ENCODE results near the gene SLC25A43. TPM values are rescaled to one million over a fixed set of nuclear protein-coding genes. Genes with fewer than 3 reads are reported as not detected.

The SLC25A43 gene
- polyA plus RNA-seq, 2 of the 4 experiments (the other 2 are of a cell fraction), result 27.4 to 31.2 TPM

Small RNA genes lying within 50 kb of the gene (small RNA-seq; reads per million reads assigned to genes)
- 0.97 to 73.5 (median 3.3) reads per million in 6 experiments for gene RNU1-67P
- gene RNY3P16, result 0 reads per million in 6 experiments

Other genes starting within 250 kb of the SLC25A43 start
- gene PGRMC1, start 163.1 kb upstream of the SLC25A43 start, polyA plus RNA-seq (2011; rRNA removed), result 118 and 163 TPM in 2 replicates
- 140 to 159 TPM (median 151 TPM) in 3 replicates for gene PGRMC1, start 163.1 kb upstream of the SLC25A43 start, polyA plus RNA-seq (2017; fragmentation: RNase III; extraction: RNeasy Plus Mini Kit Qiagen cat#74134 plus additional on column Dnase treatment)
- gene SLC25A5, start 69.1 kb downstream of the SLC25A43 start, polyA plus RNA-seq (2011; rRNA removed), result 739 and 750 TPM in 2 replicates
- 604 to 638 TPM (median 625 TPM) in 3 replicates for gene SLC25A5, start 69.1 kb downstream of the SLC25A43 start, polyA plus RNA-seq (2017; fragmentation: RNase III; extraction: RNeasy Plus Mini Kit Qiagen cat#74134 plus additional on column Dnase treatment)
- 35.9 and 40.7 TPM in 2 replicates for gene STEEP1, start 166.1 kb downstream of the SLC25A43 start, polyA plus RNA-seq (2011; rRNA removed)
- 36.6 to 37.8 TPM (median 37.3 TPM) in 3 replicates for gene STEEP1, start 166.1 kb downstream of the SLC25A43 start, polyA plus RNA-seq (2017; fragmentation: RNase III; extraction: RNeasy Plus Mini Kit Qiagen cat#74134 plus additional on column Dnase treatment)
- 109 and 113 TPM in 2 replicates for gene UBE2A, start 175.2 kb downstream of the SLC25A43 start, polyA plus RNA-seq (2011; rRNA removed)
- gene UBE2A, start 175.2 kb downstream of the SLC25A43 start, polyA plus RNA-seq (2017; fragmentation: RNase III; extraction: RNeasy Plus Mini Kit Qiagen cat#74134 plus additional on column Dnase treatment), result 129 to 136 TPM (median 131 TPM) in 3 replicates
- gene NKRF, start 207.1 kb downstream of the SLC25A43 start, polyA plus RNA-seq (2011; rRNA removed), result 14.2 and 16.2 TPM in 2 replicates
- 13.8 to 14.7 TPM (median 14.3 TPM) in 3 replicates for gene NKRF, start 207.1 kb downstream of the SLC25A43 start, polyA plus RNA-seq (2017; fragmentation: RNase III; extraction: RNeasy Plus Mini Kit Qiagen cat#74134 plus additional on column Dnase treatment)